Mucosa of stomach (tissue), 1 donor: ENCODE measurements around the gene OR2Z1.
"Not testable (repeated sequence)": the region's sequence is repeated elsewhere in the genome, so short reads cannot be mapped to it uniquely, and the experiment has no call there.

Source experiments
- H3K27me3 ChIP-seq: one replicate; pipeline ENCODE4 v1.7.0; 2013; ENCODE audit warnings: mild to moderate bottlenecking, low read length; ENCODE audit not compliant: control insufficient read depth, insufficient read depth
- H3K36me3 ChIP-seq: one replicate; pipeline ENCODE4 v1.7.0; 2013; ENCODE audit warnings: low read length; ENCODE audit not compliant: control insufficient read depth, insufficient read depth
- H3K4me1 ChIP-seq: one replicate; pipeline ENCODE4 v1.7.0; 2013; ENCODE audit warnings: mild to moderate bottlenecking, low read length; ENCODE audit not compliant: control insufficient read depth, insufficient read depth
- H3K4me3 ChIP-seq: one replicate; pipeline ENCODE4 v1.7.0; 2013; ENCODE audit warnings: low read length
- H3K9ac ChIP-seq: one replicate; pipeline ENCODE4 v1.7.0; 2013; ENCODE audit warnings: mild to moderate bottlenecking, low read length, moderate library complexity
- H3K9me3 ChIP-seq: one replicate; pipeline ENCODE4 v1.7.0; 2013; ENCODE audit warnings: mild to moderate bottlenecking, low read length, moderate library complexity; ENCODE audit not compliant: control insufficient read depth
- donor health status: Pancreatic carcinoma.

Gene OR2Z1

DNA sequence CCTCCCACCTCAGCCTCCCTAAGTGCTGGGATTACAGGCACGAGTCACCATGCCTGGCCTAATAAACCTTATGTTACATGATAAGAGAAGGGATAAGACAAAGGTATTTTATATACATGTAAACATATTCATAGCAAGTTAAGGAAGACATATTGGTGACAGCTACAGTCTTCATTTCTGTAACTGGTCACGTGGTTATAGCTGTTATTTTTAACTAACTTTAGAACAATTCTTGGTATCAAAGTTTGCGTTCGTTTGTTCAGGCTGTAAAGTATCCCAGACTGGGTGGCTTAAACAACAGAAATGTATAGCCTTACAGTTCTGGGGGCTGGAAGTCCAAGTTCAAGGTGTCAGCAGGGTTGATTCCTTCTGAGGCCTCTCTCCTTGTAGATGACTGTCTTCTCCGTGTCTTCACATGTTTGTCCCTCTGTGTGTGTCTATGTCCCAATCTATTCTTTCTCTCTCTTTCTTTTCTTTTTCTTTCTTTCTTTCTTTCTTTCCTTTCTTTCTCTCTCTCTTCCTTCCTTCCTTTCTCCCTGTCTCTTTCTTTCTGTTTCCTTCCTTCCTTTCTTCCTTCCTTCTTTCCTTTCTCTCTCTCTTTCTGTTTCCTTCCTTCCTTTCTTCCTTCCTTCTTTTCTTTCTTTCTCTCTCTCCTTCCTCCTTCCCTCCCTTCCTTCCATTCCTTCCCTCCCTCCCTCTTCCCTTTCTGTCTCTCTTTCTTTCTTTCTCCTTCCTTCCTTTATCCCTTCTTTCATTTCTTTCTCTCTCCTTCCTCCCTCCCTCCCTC is 30.5 kb upstream of the OR2Z1 start:
- Histone ChIP-seq H3K4me3 (no peak overlapping the region), H3K4me1 (no peaks in the 10 kb centered on the region), H3K9ac (no peak overlapping the region), H3K27me3 (no peaks in the 10 kb centered on the region), H3K9me3 (no peaks in the 10 kb centered on the region), H3K36me3 (no peaks in the 10 kb centered on the region)

DNA sequence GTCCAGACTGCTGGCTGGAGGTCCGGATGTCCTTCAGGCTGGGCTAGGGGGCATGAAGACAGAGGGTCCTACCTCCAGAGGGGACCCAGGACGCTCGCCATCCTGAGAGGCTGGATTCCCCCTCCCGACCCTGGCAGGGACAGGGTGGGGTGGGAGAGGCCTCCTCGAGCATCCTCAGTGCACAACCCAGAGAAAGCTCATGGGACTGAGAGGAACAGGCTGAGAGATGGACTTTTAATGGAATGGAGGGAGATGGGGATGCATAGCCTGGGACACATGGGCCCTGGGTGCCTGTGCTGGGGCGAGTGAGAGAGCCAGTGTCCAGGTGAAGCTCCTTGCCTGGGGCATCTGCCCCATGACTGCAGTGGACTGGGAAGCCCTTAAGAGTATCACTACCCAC is 25.9 kb upstream of the OR2Z1 start:
- Histone ChIP-seq H3K9me3 (no peaks in the 10 kb centered on the region), H3K4me1 (no peaks in the 10 kb centered on the region), H3K27me3 (peaks cover 3% of the 10 kb centered on the region), H3K4me3 (no peak overlapping the region), H3K36me3 (no peaks in the 10 kb centered on the region), H3K9ac (no peak overlapping the region)

DNA sequence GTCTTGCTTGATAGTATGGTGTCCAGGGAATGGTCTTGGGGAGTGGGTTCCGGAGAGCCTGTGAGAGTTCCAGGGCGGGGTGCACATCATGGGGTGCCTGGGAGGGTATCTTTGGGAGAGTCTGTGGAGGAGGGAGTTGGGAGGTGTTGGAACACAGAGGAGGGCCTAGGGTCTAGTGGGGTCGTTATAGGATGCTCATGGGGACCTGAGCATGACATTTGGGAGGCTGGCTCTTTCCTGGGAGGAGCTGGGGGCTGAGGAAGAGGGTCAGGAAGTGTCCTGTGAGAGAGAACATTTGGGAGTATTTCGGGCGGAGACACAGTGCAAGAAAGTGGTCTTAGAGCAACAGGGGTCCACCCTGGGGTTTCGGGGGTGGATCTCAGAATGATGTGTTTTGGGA is 25.5 kb upstream of the OR2Z1 start:
- no peak overlapping the region for H3K4me3 ChIP-seq
- H3K9me3 ChIP-seq = no peaks in the 10 kb centered on the region
- H3K27me3 ChIP-seq = peaks cover 3% of the 10 kb centered on the region
- no peaks in the 10 kb centered on the region for H3K36me3 ChIP-seq
- no peak overlapping the region for H3K9ac ChIP-seq
- H3K4me1 ChIP-seq = no peaks in the 10 kb centered on the region

DNA sequence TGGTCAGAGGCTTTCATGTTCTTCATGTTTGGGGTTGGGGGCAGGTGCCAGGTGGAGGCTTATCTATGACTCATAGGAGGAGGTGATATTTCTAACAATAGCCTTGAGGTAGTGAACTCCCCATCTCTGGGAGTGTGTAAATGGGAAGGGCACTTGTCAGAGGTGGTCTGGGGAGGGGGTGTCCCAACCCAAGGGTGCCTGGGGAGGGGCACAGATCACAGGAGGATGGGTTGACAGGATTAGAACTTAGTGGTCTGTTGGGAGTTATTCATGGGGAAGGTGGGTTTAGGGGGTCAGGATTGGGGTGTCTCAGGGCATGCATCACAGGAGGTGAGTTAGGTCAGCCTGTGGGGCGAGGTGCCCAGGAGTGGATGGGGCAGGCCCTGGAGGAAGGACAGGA is 24.4 kb upstream of the OR2Z1 start:
- Histone ChIP-seq H3K9me3 (no peaks in the 10 kb centered on the region), H3K9ac (no peak overlapping the region), H3K4me1 (no peaks in the 10 kb centered on the region), H3K4me3 (no peak overlapping the region), H3K36me3 (no peaks in the 10 kb centered on the region), H3K27me3 (peaks cover 3% of the 10 kb centered on the region)

DNA sequence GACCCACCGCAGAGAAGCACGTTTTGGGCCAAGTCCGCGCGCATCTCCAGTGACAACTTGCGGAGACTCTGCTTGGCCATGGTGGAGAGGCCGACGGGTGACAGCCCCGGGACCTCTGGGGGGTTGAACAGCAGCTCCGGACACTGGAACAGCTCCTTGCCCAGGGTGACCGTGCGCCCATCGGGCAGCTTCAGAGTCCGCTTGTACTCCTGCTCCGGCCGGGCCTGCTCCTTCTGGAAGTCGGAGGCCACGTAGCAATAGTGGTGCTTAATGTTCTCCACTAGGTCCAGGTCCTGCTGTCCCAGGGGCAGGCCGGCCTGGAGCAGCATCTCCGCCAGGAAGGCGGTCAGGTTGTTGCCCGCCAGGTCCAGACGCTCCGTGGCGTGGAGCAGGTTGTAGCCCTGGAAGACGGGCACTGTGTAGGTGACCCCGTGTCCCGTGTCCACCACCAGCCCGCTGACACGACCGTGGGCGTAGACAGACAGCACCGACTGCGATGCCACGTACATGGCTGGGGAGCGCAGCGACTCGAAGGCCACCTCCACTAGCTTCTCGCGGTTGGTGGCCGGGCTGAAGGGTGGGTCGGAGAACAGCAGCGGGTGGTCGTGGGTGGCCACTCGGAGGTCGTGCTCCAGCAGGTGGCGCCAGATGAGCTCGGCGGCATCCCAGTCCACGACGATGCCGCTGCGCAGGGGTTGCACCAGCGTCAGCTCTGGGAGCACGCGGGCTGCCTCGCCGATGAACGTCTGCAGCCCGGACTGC is 23.6 kb upstream of the OR2Z1 start:
- H3K36me3 ChIP-seq = no peaks in the 10 kb centered on the region

DNA sequence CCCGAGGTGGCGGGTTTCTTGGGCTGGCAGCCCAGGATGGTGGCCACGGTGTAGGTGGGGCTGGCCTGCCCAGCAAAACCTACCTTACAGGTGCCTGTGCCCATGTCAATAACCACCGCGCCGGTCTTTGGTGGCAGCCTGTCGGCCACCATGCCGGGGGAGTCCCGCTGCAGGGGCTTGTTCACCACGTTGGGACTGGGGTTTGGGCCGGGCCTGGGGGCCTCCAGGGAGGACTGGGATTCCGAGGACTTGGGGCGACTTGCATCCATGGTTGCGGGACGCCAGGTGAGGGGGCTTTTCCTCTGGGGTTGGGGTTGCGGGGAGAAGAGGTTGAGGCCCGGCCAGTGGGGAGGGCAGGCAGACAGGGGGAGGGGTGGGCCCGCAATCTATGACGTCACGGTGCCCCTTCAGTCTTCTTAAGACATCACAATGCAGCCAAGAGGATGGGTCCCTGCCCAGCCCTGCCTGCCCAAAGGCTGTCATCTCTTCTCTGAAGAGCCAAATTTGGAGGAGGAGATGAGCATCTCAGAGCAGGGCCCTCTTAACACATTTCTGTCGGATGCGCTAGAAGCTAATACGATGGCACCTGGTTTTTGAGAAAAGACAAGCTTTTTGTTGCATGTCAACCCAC is 22.9 kb upstream of the OR2Z1 start, which contains the start of gene ACTL9:
Gene ACTL9, minus strand, starts transcription at position 363 of the 631 bp plus-strand sequence. Its CDS starts 94 bp downstream, at position 269.
- Histone ChIP-seq H3K9ac (no peak within 1 kb of the TSS), H3K27me3 (peaks cover 3% of the 10 kb centered on the region), H3K9me3 (no peaks in the 10 kb centered on the region), H3K36me3 (no peaks in the 10 kb centered on the region), H3K4me1 (no peaks in the 10 kb centered on the region), H3K4me3 (no peak within 1 kb of the TSS)

More for the DNA sequence above, 23.6 kb upstream of the OR2Z1 start:
- Histone ChIP-seq H3K9ac (no peak overlapping the region), H3K9me3 (no peaks in the 10 kb centered on the region), H3K4me3 (no peak overlapping the region), H3K27me3 (peaks cover 3% of the 10 kb centered on the region), H3K4me1 (no peaks in the 10 kb centered on the region)

DNA sequence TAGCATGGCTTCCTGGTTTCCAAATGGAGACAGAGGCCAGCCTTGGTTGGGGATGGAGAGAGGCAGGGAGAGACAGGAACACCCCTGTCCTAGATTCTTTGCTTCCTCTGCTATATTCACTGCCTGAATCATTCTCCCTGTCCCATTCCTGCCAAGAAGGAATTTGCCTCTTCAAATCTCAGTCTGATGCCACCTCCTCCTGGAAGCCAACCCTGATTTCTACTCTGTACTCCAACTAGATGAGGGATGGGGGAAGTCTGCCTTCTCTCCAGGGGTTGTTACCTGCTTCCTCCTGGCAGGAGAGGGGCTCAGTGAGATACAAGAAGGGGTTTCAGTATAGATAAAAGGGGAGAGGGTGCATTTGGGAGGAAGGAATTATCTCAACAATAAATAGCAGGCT is 21.5 kb upstream of the OR2Z1 start:
- H3K4me1 ChIP-seq = no peaks in the 10 kb centered on the region
- H3K9ac ChIP-seq = no peak overlapping the region
- H3K4me3 ChIP-seq = no peak overlapping the region
- no peaks in the 10 kb centered on the region for H3K36me3 ChIP-seq
- H3K9me3 ChIP-seq = no peaks in the 10 kb centered on the region
- peaks cover 3% of the 10 kb centered on the region for H3K27me3 ChIP-seq

DNA sequence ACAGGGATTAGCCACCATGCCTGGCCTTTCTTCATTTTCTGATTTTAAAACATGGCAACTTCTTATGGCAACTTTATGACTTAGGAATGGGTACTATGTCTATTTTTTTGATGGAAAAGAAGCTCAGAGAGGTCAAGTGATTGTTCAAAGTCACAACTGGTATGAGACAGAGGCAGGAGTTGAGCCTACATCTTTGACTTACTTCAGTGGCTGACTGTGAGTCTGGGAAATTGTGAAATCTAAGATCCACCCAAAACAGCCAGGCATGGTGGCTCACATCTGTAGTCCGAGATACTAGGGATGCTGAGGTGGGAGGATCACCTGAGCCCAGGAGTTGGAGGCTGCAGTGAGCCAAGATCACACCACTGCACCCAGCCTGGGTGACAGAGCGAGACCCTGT is 20.5 kb upstream of the OR2Z1 start:
- Histone ChIP-seq H3K4me1 (no peaks in the 10 kb centered on the region), H3K9ac (no peak overlapping the region), H3K27me3 (peaks cover 3% of the 10 kb centered on the region), H3K36me3 (no peaks in the 10 kb centered on the region), H3K4me3 (no peak overlapping the region), H3K9me3 (no peaks in the 10 kb centered on the region)

DNA sequence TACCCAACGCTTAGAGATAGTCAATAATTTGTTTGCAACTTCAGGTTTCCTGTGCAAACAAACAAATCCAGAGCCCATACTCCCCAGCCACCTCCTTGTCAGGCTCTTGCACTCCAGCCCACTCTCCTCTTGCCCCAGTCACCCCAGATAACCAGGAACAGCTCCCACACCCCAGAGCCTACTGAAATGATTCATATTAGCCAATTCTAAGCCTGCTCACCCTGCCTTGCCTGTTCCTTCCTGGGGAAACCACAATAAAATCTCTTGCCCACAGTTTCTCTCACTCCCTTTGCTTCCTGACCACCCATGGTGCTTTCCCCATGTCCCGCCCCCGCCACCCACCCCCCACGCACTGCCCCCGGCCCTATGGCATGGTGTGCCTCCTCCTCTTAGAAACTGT is 19.1 kb upstream of the OR2Z1 start:
- no peaks in the 10 kb centered on the region for H3K9me3 ChIP-seq
- no peak overlapping the region for H3K9ac ChIP-seq
- H3K27me3 ChIP-seq = peaks cover 3% of the 10 kb centered on the region
- no peaks in the 10 kb centered on the region for H3K4me1 ChIP-seq
- H3K36me3 ChIP-seq = no peaks in the 10 kb centered on the region
- H3K4me3 ChIP-seq = no peak overlapping the region

DNA sequence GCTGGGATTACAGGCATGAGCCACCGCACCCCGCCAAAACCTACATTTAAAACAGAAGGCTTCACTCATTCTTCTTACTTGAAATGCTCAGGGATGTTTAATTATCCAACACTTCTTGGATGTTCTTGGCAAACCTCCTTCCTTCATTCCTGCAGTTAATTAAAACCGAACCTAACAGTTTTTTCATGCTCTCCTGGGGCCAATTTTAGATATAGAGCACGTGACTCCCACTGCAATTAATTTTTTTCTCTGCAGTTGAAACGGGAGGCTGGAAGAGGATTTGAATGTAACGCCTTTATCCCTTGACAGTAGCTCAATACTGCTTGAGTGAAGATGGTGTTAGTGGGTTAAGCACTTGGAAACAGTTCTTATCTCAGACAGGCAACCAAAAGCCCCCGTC is 18.2 kb upstream of the OR2Z1 start:
- no peak overlapping the region for H3K4me3 ChIP-seq
- no peak overlapping the region for H3K9ac ChIP-seq
- H3K9me3 ChIP-seq = no peaks in the 10 kb centered on the region
- peaks cover 3% of the 10 kb centered on the region for H3K27me3 ChIP-seq
- no peaks in the 10 kb centered on the region for H3K4me1 ChIP-seq
- no peaks in the 10 kb centered on the region for H3K36me3 ChIP-seq

DNA sequence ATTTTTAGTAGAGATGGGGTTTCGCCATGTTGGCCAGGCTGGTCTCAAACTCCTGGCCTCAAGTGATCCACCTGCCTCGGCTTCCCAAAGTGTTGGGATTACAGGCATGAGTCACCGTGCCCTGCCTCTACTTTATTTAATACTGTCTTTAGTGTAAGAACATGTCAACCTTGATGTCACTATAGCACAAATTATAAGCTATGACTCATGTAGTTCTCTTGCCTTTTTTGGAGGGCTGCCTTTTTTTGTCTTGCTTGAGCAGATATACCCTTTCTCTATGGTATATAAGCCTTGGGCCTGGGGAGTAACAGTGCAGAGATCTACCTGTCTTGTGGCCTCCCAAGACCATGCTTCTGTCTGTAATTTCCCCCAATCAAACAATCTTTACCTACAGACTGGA is 16.1 kb upstream of the OR2Z1 start:
- not testable (repeated sequence) for H3K4me3 ChIP-seq, H3K4me1 ChIP-seq, H3K27me3 ChIP-seq, H3K36me3 ChIP-seq, H3K9ac ChIP-seq, H3K9me3 ChIP-seq

DNA sequence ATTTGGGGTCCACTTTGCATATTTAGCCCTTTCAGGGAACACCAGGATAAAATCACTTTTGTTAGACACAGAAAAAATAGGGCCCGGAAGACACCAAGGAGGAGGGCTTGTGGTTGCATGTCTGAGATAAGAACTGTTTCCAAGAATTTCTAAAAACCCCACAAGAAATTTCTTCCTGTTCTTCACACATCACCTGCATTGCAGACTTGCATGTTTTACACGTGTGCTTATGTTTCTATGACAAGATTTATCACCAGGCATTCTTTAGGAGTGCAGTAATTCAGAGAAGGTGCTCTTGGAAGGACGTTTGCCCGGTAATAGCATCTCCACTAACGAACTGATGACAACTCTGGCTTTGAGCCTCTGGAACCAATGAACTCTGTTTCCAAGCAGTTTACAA is 15.7 kb upstream of the OR2Z1 start:
- H3K4me3 ChIP-seq = no peak overlapping the region
- no peaks in the 10 kb centered on the region for H3K4me1 ChIP-seq
- H3K27me3 ChIP-seq = no peaks in the 10 kb centered on the region
- H3K9ac ChIP-seq = no peak overlapping the region
- no peaks in the 10 kb centered on the region for H3K9me3 ChIP-seq
- no peaks in the 10 kb centered on the region for H3K36me3 ChIP-seq
